ENCODE measurements around the gene RPL7A.
"Not testable (repeated sequence)": the region's sequence is repeated elsewhere in the genome, so short reads cannot be mapped to it uniquely, and the experiment has no call there.

The RPL7A gene

DNA sequence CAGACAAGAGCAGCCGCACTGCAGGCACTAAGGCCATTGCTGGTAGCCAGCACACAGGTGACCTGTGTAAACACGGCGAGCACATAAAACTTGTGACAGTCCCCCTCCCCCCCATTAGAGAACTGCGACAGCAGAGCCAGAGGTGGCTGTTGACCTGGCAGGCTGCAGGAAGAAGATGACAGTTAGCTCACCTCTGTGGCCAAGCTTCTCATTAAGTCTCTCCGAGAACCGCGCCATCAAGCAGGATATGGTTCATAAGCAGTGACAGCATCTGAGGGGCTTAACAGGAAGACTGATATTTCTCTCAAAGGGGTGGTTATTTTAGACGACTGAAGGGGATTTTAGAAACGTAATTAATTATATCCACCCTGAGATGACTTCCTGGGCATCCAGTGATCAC is 22.7 kb downstream of the RPL7A start:
- DNase-seq: peak in 3 of 6 experiments; percentile 42 to 56 (median 44)

DNA sequence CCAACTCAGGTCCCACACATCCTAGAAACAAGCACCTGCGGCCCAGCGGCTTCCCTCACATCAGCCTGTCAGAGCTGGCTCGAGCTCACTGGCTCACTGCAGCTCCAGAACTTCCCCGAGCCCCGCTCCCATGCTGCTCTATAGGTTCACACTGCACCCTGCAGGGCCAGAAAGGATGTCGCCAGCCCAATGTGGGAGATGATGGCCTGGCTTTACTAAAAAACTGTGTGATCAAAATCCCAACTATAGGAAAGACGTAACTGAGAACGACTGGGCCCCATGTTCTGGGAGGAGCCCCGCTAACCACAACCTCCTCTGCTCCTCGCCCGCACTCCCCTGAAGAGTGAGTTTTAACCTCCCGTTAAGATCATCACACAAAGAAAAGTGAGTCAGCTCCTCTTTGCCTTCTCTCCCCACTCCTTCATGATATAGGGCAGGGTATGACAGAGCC is 23.3 kb downstream of the RPL7A start:
- peak; percentile 48 to 78 (median 64) for DNase-seq

GRCh38 chr9:133372144-133372543 is 24.1 kb downstream of the RPL7A start:
- DNase-seq: no peak

DNA sequence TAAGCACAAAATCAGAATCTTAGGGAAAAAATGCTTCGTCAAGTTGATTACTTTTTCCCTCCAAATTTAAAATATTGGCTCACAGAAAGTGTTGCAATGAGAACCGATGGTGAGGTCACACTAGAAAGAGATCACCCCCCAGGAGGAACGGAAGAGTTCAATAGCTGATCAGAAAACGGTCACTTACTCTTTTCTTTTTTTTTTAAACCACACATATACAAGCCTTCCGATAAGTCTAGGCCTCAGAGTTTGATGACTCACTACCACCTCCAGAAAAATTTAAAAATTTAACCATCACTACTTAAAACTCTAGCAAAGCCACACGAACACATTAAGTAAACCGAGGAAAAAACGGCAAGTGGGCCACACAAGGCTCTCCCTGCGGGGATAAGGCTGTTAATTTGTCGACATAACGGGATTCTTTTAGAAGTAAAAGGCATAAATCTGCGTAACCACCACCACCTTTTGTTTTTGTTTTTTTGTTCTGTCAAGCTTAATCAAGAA is 26.6 kb downstream of the RPL7A start:
- no peak for DNase-seq

DNA sequence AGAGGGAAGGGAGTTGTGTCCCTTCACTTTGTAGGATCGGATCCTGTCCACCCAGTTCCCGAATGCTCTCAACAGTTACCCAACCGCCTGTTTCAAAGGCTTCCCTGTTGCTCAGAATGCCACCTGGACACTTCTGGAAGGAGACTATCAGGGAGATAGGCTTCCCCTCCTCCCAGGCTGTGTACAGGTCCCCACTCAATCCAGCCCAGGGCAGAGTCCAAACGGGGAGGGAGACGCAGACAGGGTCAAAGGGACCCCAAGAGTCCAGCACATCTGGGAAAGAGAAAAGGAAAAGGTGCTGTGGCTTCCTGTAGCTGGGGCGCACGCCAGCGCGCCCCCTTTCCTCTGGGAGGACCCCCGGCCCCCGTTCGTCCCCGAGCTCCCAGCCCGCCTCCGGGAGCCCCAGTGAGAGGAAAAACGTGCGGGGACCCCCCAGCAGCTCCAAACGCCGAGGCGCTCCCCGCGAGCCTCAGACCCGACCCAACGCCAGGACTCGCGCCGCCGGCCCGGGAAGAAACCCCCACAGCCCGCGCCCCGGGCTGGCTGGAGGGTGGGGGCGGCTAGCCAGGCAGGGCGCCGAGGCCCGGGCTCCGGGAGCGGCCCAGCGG is 27.2 kb downstream of the RPL7A start:
- peak in 1 of 6 experiments; percentile 27 for DNase-seq

DNA sequence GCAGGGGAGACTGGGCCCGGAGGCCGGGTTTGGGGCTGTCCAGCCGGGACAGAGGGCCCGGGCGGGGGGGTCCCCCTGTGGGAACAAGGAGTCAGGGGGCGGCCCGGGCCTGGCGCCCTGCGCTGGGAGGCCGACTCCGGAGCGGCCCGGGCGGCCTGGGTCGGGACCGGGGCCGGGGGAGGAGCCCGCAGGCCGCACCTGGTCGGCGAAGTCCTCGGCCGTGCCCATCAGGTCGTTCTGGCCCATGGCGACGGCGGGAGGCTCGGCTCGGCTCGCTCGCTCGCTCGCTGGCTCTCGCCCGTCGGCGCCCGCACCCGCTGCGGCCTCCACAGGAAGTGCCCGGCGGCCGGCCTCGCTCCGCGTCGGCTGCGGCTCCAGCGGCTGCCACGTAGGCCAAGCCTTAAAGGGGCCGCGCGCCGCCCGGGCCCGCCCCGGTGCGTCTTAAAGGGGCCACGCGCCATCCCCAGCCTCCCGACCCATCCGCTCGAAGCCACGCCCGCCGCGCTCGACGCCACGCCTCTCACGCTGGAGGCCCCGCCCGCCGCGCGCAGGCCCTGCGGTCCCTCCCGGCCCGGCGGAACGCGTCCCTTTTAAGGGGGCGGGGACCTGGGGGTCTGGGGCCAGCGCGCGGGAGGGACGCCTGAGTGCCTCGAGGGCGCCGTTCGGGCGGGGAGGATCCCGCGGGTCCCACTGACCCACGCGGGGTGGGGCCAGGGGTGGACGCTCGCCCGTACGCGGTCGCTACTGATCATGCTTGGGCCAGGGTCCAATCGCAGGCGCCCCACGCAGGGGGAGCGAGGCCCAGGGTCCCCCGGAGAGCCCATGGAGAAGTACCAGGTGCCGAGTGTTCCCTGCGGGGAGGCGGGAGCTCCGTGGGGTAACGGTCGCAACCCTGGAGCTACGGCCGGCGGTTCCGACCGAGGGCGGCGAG is 28.0 kb downstream of the RPL7A start, which contains the start of the genes STKLD1 and SURF4:
TSS of gene STKLD1 (plus strand) at position 643 of the 931 bp plus-strand sequence. CDS start at position 751, 108 bp downstream.
TSS of gene SURF4 (minus strand) at position 337 of the 931 bp plus-strand sequence. CDS start at position 246, 91 bp downstream.
- peak; percentile 83 to 93 (median 90) for DNase-seq

GRCh38 chr9:133377280-133377679 is 29.3 kb downstream of the RPL7A start:
- DNase-seq: not testable (repeated sequence)

DNA sequence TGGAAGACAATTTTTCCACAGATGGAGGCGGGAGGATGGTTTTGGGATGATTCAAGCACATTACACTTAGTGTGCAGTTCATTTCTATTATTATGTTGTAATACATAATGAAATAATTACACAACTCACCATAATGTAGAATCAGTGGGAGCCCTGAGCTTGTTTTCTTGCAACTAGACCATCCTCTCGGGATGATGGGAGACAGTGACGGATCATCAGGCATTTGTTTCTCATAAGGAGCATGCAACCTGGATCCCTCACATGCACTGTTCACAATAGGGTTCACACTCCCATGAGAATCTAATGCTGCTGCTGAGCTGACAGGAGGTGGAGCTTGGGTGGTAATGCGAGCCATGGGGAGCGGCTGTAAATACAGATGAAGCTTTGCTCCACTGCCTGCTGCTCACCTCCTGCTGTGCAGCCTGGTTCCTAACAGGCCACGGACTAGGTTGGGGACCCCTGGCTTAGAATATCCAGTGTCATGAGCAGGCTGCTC is 29.8 kb downstream of the RPL7A start:
- no peak for DNase-seq

DNA sequence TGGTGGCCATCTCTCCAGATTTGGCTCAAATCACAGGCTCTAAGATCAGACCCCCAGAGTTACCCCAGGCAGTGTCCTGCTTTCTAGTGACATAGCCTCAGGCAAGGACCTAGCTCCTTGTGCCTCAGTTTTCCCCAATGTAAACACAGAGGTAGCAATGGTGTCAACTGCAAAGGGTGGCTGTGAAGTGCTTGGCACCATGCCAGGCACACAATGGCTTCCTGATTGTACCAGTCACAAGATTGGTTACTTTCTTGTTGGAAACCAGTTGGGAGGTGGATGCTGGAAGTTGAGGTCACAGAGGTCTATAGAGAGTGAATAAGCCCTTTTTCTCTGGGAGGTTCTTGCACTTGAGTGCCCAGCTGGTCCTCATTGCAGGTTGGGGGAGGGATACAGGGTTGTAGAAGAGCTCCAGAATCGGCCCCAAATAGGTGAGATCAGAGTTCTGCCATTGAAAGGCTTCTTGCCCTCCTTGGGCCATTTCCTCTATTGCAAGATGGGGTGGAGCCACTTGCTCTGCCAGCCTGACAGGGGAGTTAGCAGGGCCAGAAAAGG is 30.5 kb downstream of the RPL7A start:
- no peak for DNase-seq

- no peak for DNase-seq
These were observed 31.4 kb downstream of the RPL7A start for GRCh38 chr9:133379153-133380086.

DNA sequence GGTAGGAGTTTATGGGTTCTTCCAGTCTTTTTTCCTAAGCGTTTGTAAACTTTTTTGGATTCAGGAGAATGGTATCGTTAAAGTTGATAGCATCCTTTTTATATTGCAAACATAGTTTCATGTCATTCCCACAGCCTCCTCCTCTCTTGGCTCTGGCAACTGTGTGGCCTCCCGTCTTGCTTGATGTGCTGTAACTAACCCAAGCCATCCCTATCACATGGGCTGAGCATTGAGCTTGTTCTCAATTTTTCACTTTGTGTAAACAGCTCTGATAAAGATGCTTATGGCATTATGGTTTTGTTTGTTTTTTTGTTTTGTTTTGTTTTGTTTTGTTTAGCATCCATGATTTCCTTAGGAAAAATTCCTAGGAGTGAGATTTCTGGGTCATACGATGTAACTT is 32.7 kb downstream of the RPL7A start:
- no peak for DNase-seq

DNA sequence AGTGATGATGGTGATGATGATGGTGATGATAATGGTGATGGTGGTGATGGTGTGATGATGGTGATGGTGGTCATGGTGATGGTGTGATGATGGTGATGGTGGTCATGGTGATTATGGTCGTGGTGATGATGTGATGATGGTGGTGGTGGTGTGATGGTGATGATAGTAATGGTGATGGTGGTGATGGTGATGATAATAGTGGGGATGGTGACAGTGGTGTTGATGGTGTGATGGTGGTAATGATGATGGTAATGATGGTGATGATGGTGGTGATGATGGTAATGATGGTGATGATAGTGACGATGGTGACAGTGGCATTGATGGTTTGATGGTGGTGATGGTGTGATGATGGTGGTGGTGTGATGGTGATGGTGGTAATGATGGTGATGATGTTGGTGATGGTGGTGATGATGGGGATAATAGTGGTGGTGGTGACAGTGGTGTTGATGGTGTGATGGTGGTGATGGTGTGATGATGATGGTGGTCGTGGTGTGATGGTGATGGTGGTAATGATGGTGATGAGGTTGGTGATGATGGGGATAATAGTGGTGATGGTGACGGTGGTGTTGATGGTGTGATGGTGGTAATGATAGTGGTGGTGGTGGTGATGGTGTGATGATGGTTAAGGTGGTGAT is 34.6 kb downstream of the RPL7A start:
- DNase-seq: no peak

GRCh38 chr9:133383438-133383837 is 35.4 kb downstream of the RPL7A start:
- DNase-seq: no peak

DNA sequence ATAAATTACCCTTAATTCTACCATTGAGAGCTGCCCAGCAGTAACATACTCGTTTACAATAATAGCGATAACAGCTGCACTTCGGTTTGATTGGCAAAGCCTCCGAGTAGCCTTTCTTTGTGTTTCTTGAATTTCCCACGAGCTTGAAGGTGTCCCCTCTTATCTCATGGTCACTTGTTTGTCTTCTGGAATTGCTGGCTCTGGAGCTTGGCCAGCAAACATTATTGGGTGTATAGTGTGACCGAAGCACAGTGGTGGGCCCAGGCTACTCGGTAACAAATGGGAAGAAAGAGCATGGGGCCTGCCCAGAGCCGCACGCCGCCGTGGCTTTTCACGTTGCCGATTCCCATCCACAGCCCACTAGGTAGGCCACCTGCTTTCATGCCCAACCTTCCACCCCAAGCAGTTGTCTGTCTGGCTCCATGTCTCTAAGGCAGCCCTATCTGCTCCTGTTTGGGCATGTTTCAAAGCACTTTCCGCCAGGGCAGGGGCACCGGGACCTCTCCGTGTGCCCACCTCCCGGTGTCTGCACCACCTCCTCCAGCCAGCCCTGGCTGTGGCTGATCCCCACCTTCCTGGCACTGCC is 36.8 kb downstream of the RPL7A start:
- no peak for DNase-seq

- no peak for DNase-seq
These were observed 37.4 kb downstream of the RPL7A start for GRCh38 chr9:133385452-133385851.

DNA sequence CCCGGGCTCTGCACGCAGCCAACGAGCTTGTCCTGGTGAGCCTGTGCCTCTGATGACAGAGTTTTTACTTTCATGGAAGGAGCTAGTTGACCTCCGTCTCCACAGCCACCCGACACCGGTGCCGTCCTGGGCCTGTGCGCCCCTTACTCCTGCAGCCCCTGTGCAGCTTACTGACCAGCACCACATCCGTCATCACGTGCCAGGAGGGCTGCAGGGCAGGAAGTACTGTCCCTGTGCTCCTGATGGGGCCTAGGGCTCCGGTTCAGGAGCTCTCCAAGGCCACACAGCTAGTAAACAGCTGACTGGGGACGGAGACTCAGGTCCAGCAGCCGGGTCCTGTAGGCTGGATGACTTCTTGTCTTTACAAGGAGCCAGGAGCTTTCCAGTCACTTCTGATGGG is 38.3 kb downstream of the RPL7A start:
- no peak for DNase-seq

- DNase-seq: no peak
These were observed 39.7 kb downstream of the RPL7A start for GRCh38 chr9:133387680-133388079.

- DNase-seq: no peak
These were observed 41.1 kb downstream of the RPL7A start for GRCh38 chr9:133389025-133389557.

GRCh38 chr9:133389562-133389961 is 41.5 kb downstream of the RPL7A start:
- no peak for DNase-seq

DNA sequence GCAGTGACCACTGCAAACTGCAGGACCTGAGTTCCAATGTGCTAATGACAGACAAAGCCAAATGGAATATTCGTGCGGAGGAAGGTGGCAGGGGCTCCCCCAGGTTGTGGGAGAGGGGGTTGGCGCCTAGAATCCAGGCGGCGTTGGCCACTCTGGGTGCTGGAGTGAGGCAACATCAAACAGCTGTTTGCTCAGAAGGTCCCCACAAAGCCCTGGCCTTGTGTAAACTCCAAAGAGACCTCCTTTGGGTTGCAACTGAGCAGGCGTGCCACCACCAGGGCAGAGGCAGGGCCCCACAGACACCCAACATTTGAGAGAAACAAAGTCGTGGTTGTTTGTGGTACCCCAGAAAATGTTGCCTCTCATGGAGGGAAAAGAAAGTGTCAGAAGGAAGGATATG is 42.7 kb downstream of the RPL7A start:
- no peak for DNase-seq

GRCh38 chr9:133391449-133391848 is 43.4 kb downstream of the RPL7A start:
- DNase-seq: not testable (repeated sequence)
